Hematopoietic multipotent progenitor cell treated with erythropoietin and hydrocortisone succinate and interleukin-3 and kit ligand, for 15 days (in vitro differentiated cells): ENCODE results near the gene GRAMD2A.

Experiments
- DNase-seq: peaks from one replicate; pipeline ENCODE4 v3.0.0-alpha.2; 2015; ENCODE audit warnings: low spot score

The GRAMD2A gene

DNA sequence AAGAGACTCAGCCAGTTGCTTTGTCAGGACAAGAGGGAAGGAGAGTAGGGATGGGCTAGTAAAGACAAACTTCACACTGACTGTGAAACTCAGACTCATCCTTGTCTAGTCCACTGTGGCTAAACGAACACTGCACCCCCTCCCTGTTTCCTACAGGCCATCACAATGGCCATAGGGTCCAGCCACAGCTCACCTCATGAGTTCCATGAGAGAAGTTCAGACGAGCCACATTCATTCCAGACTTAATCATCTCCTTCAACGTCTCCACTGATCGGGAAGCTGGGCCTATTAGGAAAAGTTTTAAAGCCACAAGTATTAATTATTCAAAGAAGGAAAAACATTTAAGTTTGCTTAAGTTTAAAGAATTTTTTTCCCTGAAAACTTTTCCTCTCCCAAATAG is 19.6 kb upstream of the GRAMD2A start:
- no peak for DNase-seq

DNA sequence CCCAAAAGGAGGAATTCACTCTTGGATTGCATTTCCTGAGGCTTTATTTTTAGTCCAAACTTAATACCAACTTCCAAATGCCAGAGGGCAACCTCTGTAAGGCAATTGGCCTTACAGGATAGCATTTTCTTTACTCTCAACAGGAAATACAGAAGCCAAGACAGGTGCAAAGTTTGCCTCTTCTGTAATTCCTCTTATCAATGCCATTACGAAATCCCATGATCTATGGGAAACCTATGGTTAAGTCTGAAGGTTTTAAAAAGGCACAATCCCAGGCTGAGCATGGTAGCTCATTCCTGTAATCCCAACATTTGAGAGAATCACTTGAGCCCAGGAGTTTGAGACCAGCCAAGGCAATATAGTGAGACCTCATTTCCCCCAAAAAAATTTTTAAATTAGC is 18.5 kb upstream of the GRAMD2A start:
- DNase-seq, result no peak

DNA sequence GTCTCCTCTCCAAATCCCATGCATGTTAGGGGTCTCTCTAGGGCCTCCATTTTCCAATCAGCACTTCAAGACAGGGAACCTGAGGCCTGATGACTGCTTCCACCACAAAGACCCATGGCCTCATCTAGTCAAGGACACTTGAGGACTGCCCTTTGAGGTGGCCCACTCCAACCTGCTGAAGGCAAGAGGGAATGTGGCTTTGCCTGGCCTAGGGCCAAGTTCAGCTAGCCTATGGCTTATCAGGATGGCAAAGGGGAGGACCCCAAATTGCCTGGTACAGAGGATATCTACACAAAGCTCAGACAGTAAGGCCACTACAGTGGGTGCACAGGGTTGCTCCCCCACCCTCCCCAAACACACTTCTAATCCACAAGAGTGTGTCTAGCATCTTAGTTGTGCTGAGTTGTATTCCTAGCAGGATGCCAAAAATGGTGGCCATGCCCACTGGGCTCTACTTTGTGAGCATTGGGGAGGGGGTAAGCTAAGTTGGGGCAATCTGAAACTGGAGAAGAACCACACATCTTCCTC is 10.0 kb upstream of the GRAMD2A start:
- DNase-seq, result no peak

GRCh38 chr15:72206677-72207000 is 9.1 kb upstream of the GRAMD2A start:
- no peak for DNase-seq

GRCh38 chr15:72205896-72206676 is 8.5 kb upstream of the GRAMD2A start:
- DNase-seq, result no peak

DNA sequence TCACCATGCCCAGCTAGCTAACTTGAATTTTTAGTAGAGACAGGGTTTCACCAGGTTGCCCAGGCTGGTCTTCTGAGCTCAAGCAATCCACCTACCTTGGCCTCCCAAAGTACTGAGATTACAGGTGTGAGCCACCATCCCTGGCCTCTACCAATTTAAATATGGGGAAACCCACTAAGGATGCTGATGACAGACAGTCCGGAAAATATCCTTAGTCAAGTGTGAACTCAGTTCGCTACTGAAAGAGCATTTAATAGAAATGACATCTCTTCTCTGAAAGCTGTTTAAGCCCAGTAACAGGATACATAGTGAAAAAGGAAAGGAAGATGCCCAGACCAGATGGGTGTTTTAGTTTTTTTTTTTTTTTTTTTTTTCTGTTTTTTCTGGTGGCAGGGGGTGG is 7.7 kb upstream of the GRAMD2A start:
- DNase-seq, result no peak

GRCh38 chr15:72203507-72203837 is 5.9 kb upstream of the GRAMD2A start:
- DNase-seq, result no peak

GRCh38 chr15:72202801-72203506 is 5.4 kb upstream of the GRAMD2A start:
- DNase-seq, result no peak

- DNase-seq, result no peak
Measured at GRCh38 chr15:72202302-72202701, 4.7 kb upstream of the GRAMD2A start.

DNA sequence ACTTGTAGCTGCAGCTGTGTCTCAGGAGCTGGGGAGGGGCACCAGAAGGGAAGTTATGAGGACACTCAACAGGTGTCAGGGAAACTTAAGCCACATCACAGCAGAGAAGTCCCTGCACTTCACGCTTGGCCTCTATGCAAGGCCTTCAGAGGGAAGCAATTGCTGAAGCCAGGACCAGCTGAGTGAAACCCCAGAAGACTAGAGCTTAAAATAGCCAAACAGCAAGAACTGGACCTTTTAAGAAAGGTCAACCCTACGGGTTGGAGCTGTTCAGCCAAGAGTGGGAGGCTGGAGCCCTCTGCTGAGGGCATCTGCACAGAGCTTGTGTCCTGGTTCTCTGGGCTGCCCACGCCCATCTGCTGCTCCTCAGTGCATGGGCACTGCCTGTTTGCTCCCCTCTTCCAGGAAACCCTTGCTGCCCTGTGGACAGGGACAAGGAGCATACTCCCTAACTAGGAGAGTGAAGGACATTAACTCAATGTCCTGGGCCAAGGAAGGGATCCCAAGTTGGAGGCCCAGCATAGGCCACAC is 3.9 kb upstream of the GRAMD2A start:
- DNase-seq, result no peak

DNA sequence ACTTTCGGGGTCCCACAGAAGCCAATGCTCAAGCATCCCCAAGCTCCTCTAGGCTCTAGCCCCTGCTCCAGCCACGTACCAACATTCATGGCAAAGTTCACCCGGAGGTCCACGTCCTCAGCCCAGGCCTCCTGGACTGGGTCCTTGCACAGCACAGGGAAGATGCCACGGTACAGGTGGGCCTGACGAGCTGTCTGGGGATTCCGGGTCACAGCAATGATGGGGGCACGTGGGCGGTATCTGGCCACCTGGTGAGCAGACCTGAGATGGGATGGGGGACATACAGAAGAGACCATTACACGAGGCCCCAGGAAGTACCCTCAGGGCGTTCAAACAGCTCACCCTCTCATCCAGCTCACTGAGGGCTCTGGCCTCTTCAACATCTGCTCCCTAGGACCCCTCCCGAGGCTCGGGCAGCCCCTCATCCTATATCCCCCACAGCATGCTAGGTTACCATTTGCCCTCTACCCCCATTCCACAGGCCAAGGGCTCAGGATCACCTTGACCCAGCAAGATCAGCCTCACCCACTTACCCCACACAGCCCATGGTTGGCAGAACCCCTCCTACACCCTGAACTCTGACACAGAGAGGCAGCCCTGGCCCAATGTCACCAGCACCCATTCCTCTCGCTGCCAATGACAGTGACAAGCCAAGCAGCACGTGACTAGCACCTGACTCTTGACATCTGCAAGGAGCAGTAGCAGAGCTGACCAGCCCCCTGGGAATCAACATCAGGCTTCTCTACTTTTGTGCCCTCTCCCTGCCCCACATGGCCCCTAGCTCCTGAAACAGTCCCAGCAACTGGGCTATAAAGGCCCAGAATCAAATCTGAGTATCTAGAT is 3.0 kb upstream of the GRAMD2A start:
- DNase-seq, result no peak

DNA sequence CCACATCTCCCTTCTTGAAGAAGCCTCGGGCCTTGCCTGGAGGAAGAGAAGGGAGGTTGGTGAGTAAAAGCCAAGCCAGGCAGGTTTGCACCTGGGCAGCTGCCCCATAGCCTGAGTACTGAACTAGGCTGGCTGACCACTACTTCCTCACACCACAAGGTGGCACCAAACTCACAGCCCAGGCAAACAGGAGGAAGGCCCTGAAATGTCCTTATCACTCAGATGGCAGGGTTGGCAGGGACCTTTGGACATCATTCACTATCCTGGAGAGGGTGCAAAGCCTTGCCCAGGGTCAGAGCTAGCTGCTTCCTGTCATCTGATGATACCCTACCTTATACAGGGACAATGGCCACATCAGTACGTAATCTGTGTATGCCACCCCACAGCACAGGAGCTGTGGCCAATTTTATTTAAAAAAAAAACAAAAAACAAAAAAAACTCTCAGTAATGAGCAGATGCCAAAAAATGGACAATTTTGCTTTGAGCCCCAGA is 2.2 kb upstream of the GRAMD2A start:
- peak; percentile 66 for DNase-seq

DNA sequence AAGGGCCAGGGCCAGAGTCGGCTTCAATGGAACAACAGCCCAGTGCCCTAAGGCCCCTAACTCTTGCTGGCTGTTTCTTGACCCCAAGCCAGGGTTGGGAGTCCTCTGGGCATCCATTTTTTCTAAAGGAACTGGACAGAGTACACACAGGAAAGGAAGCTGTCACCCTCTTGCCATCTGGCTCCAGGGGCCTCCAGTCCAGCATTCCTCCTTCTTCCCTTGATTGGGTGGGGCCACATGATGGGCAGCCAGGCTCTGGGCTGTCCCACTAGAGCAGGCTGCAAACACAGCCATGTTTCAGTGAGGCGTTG is 1.6 kb upstream of the GRAMD2A start:
- DNase-seq, result no peak

DNA sequence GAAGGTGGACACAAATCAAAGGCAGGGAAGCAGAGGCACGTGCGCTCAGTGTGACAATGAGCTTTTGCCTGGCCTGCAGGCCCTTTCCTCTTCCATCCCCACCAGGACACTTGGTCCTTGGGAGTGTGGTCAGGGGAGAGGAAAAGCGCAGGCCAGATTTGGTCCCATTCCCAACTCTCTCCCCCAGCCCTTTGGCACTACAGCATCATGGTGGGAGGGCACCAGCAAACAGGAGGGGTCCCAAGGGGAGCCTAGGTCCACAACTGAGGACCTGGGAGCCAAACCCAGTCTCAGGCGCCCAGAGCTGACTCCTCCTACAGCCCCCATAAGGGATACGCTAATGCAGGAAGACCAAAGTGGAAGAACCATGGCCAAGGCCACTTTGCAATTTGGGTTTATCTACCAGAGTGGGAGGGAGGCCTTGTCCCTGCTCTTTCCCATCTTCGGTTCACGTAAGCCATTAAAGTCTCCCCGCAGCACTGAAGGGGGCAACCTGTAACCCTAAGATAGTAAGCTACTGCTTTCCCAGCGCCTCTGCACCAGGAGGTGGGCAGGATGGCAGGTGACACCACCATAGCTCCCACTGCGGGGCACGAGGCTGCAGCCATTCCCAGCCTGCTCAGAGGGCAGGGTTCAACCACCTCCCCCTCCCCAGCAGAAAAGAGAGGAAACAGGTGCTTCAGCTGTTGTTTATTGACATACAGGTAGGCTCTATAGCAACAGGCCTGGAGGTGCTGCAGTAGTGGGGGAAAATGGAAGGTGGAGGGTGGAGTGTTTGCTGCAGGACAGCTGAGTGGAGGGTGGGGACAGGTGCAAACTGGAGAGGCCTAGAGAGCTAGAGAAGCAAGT is 993 bp upstream of the GRAMD2A start:
- DNase-seq, result no peak

DNA sequence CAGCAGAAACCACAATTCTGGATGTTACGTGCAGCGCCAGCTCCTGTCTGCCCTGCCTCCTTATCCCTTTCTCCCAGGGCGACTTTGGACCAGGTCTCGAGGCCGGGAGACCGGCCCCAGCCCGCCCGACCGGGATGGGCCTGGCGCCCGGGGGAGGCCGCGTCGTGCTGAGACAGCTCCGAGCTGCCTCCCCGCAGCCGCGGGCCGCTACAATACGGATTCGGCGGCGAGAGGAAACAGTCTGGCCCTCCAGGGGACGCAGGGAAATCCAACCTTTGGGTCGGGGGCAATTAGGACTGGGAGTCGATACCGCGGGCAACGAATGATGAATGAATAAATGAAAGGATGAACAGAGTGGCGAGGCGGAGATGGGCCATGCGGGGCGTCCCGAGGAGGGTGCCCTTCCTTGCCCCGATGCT is 537 bp downstream of the GRAMD2A start:
- no peak for DNase-seq

GRCh38 chr15:72196409-72197040 is 1.1 kb downstream of the GRAMD2A start:
- DNase-seq, result no peak

DNA sequence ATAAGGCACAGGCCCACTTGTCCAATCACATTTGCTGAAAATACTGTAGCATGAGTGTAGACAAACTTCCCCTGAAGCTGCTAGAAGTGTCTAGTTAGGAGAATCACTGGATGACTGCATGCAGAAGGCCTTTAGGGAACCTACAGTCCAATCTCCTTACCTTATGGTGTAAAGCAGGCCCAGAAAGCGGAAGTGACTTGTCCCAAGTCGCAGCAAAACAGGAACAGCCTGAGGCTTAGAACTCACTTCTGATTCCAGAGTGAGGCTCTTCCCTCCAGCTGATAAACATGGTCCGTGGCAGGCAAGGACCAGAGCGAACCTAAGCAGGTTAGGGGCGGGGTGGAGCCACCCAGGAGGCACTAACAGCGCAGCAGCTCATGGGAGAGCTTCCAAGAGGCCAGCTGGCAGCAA is 2.5 kb downstream of the GRAMD2A start:
- DNase-seq, result no peak

DNA sequence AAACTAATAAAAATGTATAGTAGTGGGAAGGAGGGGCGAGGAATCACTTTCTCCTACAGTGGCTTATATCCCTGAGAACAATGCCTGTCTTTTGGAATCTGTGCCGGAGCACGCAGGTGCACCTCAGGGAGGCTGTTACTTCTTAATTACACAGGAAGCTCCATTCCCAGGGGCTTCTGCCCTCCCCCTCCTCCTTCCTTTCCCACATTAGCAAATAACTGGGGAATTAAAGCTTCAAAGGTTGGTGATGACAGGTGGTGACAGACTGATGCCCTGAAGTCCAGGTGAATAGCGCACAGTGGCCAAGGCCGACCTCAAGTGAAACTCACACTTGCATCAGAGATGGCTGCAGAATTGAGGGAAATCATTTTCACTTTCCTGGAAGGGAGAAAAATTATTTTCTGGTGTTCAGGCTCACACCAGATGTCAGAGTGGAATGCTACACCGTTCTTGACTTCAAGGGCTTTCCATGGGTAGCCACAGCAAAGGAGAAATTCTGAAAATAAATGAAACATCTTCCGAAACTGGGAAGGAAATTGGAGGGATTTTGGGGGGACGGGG is 3.7 kb downstream of the GRAMD2A start:
- DNase-seq, result no peak

DNA sequence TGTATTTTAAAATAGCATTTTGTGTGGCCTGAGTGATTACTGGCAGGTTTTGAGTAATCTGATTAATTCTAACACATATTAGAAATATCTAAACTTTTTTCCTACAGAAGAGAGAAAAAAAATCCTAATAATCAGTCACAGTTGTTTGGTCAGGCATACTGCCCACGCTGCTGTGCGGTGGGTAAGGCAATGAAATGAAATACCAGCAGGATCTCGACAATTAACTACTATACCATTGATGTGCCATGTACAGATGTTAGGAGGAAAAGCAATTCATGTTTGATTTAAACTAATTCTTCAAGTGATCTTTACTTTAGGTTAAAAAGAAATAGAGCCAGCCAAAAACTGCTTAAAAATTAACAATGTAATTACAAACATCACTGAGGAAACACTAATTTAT is 5.2 kb downstream of the GRAMD2A start:
- DNase-seq, result no peak

DNA sequence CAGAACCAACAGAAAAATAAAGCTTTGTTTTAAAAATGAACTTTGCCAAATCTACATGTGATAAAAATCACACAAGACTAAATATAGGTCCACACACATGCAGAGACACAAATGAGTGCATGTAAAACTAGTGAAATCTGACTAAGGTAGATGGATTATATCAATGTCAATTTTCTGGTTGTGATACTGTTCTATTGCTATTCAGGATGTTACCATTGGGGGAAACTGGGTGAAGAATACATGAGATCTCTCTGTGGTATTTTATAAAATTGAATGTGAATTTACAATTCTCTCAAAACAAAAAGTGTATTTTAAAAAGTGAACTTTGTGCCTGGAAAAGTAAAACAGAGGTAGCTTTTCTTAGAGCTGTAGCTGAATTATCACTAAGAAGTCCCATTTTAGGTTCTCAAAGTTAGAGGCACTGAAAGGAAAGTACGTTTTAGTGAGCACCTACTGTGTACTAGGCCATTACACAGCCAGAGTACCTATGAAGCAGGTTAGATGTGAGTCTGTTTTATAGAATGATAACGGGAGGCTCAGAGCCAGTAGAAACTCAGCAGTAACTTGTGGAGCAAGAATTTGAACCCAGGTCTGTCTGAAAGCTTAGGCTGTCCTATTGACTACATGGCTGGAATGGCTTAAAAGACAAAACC is 8.2 kb downstream of the GRAMD2A start:
- DNase-seq, result no peak
